GM12865 (cell line): ENCODE data around the gene HS3ST4.

Experiments
- DNase-seq: peaks from one replicate; pipeline ENCODE4 v3.0.0; 2010; ENCODE audit warnings: low read depth
- H3K4me3 ChIP-seq: 2 replicates; pipeline ENCODE4 v1.5.1; 2011; ENCODE audit warnings: mild to moderate bottlenecking, low read depth, low read length, control low read depth
- CTCF ChIP-seq: IDR thresholded peaks from 2 replicates; pipeline ENCODE4 v1.5.1; 2011; ENCODE audit warnings: low read length, control low read depth, low read depth, inconsistent platforms; ENCODE audit not compliant: insufficient read depth; ENCODE audit errors: missing control alignments

HS3ST4 gene

GRCh38 chr16:26053889-26054288 lies 362.1 kb downstream of the HS3ST4 start:
- DNase-seq: no peak
- no peak for TF ChIP-seq CTCF

GRCh38 chr16:26058326-26058725 lies 366.6 kb downstream of the HS3ST4 start:
- no peak for DNase-seq
- H3K4me3 ChIP-seq: no peak overlapping the region
- no peak for TF ChIP-seq CTCF

More at GRCh38 chr16:26053889-26054288, 362.1 kb downstream of the HS3ST4 start:
- no peak overlapping the region for H3K4me3 ChIP-seq

GRCh38 chr16:26070302-26071100 lies 378.7 kb downstream of the HS3ST4 start:
- no peak for TF ChIP-seq CTCF
- no peak for DNase-seq
- H3K4me3 ChIP-seq: no peak overlapping the region

- no peak overlapping the region for H3K4me3 ChIP-seq
- DNase-seq: no peak
- TF ChIP-seq CTCF: no peak
Measured at GRCh38 chr16:26071101-26071866, 379.5 kb downstream of the HS3ST4 start.

- no peak for DNase-seq
- no peak overlapping the region for H3K4me3 ChIP-seq
- no peak for TF ChIP-seq CTCF
Measured at GRCh38 chr16:26078716-26079355, 387.1 kb downstream of the HS3ST4 start.

- no peak for DNase-seq
- no peak overlapping the region for H3K4me3 ChIP-seq
- TF ChIP-seq CTCF: no peak
Measured at GRCh38 chr16:26087091-26087490, 395.3 kb downstream of the HS3ST4 start.
